Keratinocyte (primary cell): Measurements from ENCODE around the gene F8A3. TPM values are rescaled to one million over a fixed set of nuclear protein-coding genes. Genes with fewer than 3 reads are reported as not detected.

Experiments
- DNase-seq: peaks from one replicate; pipeline ENCODE4 v3.0.0-alpha.2; 2011; ENCODE audit warnings: low read depth, missing footprints, low spot score
- FAIRE-seq: peaks from 2 replicates; lab custom pipeline; 2011; peaks lifted over from hg19 to GRCh38; lab: Jason Lieb, UNC
- H2AFZ ChIP-seq: 2 replicates; pipeline ENCODE4 v1.6.0; 2012; ENCODE audit warnings: low read length, control low read depth, inconsistent platforms; ENCODE audit not compliant: control insufficient read depth
- H3K27ac ChIP-seq: 2 replicates; pipeline ENCODE4 v1.5.1; 2011; ENCODE audit warnings: low read length; ENCODE audit not compliant: control insufficient read depth, insufficient read depth
- H3K27me3 ChIP-seq: 3 replicates; pipeline ENCODE4 v1.6.0; 2011; ENCODE audit warnings: low read length; ENCODE audit not compliant: control insufficient read depth, insufficient read depth; ENCODE audit errors: extremely low read depth
- H3K36me3 ChIP-seq, 2 experiments: 2 replicates in 1 of 2; 3 replicates in 1 of 2; pipeline ENCODE4 v1.5.1; 2011; ENCODE audit warnings: low read length in 2 of 2, mild to moderate bottlenecking in 1 of 2; ENCODE audit not compliant: control insufficient read depth in 2 of 2, insufficient read depth in 2 of 2; ENCODE audit errors: extremely low read depth in 1 of 2
- H3K4me1 ChIP-seq: 3 replicates; pipeline ENCODE4 v1.5.1; 2011; ENCODE audit warnings: low read length; ENCODE audit not compliant: control insufficient read depth, insufficient read depth; ENCODE audit errors: extremely low read depth
- H3K4me2 ChIP-seq: 3 replicates; pipeline ENCODE4 v1.6.0; 2011; ENCODE audit warnings: low read depth, low read length; ENCODE audit not compliant: control insufficient read depth, insufficient read depth; ENCODE audit errors: extremely low read depth
- H3K4me3 ChIP-seq, 3 experiments: fragments of 200-600 bp in 1 of 3; sonication (generic) in 1 of 3; 2 replicates in 2 of 3; 3 replicates in 1 of 3; pipeline ENCODE4 v1.5.1; 2011 to 2016; ENCODE audit warnings: low read length in 3 of 3, mild to moderate bottlenecking in 3 of 3, control low read depth in 2 of 3, inconsistent platforms in 1 of 3, low read depth in 1 of 3, mixed read lengths in 1 of 3, mixed run types in 1 of 3, moderate library complexity in 1 of 3; ENCODE audit not compliant: control insufficient read depth in 2 of 3, insufficient read depth in 2 of 3; ENCODE audit errors: extremely low read depth in 1 of 3
- H3K79me2 ChIP-seq: 2 replicates; pipeline ENCODE4 v1.6.0; 2012; ENCODE audit warnings: low read length; ENCODE audit not compliant: control insufficient read depth, insufficient read depth
- H3K9ac ChIP-seq: 3 replicates; pipeline ENCODE4 v1.6.0; 2011; ENCODE audit warnings: low read length; ENCODE audit not compliant: control insufficient read depth, insufficient read depth; ENCODE audit errors: extremely low read depth
- H3K9me1 ChIP-seq: 3 replicates; pipeline ENCODE4 v1.6.0; 2011; ENCODE audit warnings: low read length; ENCODE audit not compliant: control insufficient read depth, insufficient read depth; ENCODE audit errors: extremely low read depth
- H3K9me3 ChIP-seq: 2 replicates; pipeline ENCODE4 v1.5.1; 2012; ENCODE audit warnings: low read depth, low read length; ENCODE audit not compliant: control insufficient read depth
- H4K20me1 ChIP-seq: 3 replicates; pipeline ENCODE4 v1.6.0; 2011; ENCODE audit warnings: low read length; ENCODE audit not compliant: control insufficient read depth, insufficient read depth; ENCODE audit errors: extremely low read depth
- CTCF ChIP-seq, 3 experiments: IDR thresholded peaks in 1 of 3; conservative IDR thresholded peaks in 1 of 3; optimal IDR thresholded peaks in 1 of 3; 2 replicates in 2 of 3; 3 replicates in 1 of 3; pipeline versions ENCODE3 to v1.5.1; 2011; ENCODE audit warnings: low read length in 3 of 3, mild to moderate bottlenecking in 3 of 3, moderate library complexity in 2 of 3, control low read depth in 1 of 3, inconsistent platforms in 1 of 3; ENCODE audit not compliant: insufficient read depth in 2 of 3; ENCODE audit errors: extremely low read depth in 1 of 3
- EZH2 ChIP-seq: IDR thresholded peaks from one replicate; pipeline ENCODE4 v1.6.1; 2012; ENCODE audit warnings: inconsistent platforms, mild to moderate bottlenecking, low read length, moderate library complexity
- dilution Hi-C: fragments of 300-500 bp; cut with MboI; formaldehyde crosslinking; loops from one replicate; pipeline ENCODE4 v1.7.0; 2020; ENCODE audit warnings: low sequenced_read_pairs; ENCODE audit not compliant: extremely low pct_ligation_motif_present
- polyA plus RNA-seq, 5 experiments: library from polyadenylated mRNA; depleted of rRNA in 3 of 5; stranded (reverse) in 3 of 5; stranded (forward) in 1 of 5; unstranded in 1 of 5; fragments of >200 nt; gene quantifications; 1 replicate in 1 of 5; 2 replicates in 3 of 5; 3 replicates in 1 of 5; pipeline versions ENCODE4 v1.2.1 to v1.2.3, GENCODE V29; 2011 to 2012; ENCODE audit warnings: missing spikeins in 2 of 5, low read depth in 1 of 5, low replicate concordance in 1 of 5

Gene F8A3
- polyA plus RNA-seq, 1 donor (not counting 4 experiments of a cell fraction or from before 2014, with no cell fraction given), result 1.6 TPM

DNA sequence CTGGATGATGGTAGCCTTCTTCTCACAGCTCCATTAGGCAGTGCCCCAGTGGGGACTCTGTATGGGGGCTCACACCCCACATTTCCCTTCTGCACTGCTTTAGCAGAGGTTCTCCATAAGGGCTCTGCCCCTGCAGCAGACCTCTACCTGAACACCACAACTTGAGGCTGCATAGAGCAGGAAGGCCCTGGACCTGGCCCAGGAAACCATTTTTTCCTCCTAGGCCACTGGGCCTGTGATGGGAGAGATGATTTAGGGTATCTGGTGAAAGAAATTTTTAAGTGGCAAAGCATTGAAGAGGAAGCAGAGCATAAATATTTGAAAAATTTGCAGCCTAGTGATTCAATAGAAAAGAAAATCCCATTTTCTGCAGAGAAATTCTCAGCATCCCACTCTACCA is 17.3 kb downstream of the F8A3 start:
- Histone ChIP-seq H3K4me2 (no peak overlapping the region), H3K4me3 (no peak overlapping the region), H3K36me3 (no peaks in the 10 kb centered on the region), H3K9ac (no peak overlapping the region), H3K79me2 (no peaks in the 10 kb centered on the region), H3K9me3 (peaks cover 10% of the 10 kb centered on the region), H3K27ac (no peak overlapping the region), H3K4me1 (no peaks in the 10 kb centered on the region), H2AFZ (no peak overlapping the region), H3K9me1 (no peaks in the 10 kb centered on the region), H3K27me3 (no peaks in the 10 kb centered on the region), H4K20me1 (no peaks in the 10 kb centered on the region)
- DNase-seq (no peak), FAIRE-seq (no peak)
- dilution Hi-C loops, result no loop called here
- TF ChIP-seq EZH2, result no peak
- TF ChIP-seq CTCF (optimal IDR thresholded peaks at IDR 0.05 in 1 of 3, IDR thresholded peaks at IDR 0.05 in 1 of 3, conservative IDR thresholded peaks at IDR 0.05 in 1 of 3; ENCODE audit: extremely low read depth in 1 of 3, insufficient read depth in 2 of 3, low read length in 3 of 3), result no peak

GRCh38 chrX:155435744-155436112 is 22.7 kb downstream of the F8A3 start:
- Histone ChIP-seq H3K4me3 (no peak overlapping the region), H4K20me1 (no peaks in the 10 kb centered on the region), H2AFZ (no peak overlapping the region), H3K9me3 (peaks cover under 1% of the 10 kb centered on the region), H3K4me2 (no peak overlapping the region), H3K27me3 (no peaks in the 10 kb centered on the region), H3K4me1 (no peaks in the 10 kb centered on the region), H3K79me2 (no peaks in the 10 kb centered on the region), H3K9ac (no peak overlapping the region), H3K36me3 (no peaks in the 10 kb centered on the region), H3K27ac (no peak overlapping the region), H3K9me1 (no peaks in the 10 kb centered on the region)
- FAIRE-seq (no peak), DNase-seq (no peak)
- dilution Hi-C loops, result no loop called here
- TF ChIP-seq CTCF (optimal IDR thresholded peaks at IDR 0.05 in 1 of 3, IDR thresholded peaks at IDR 0.05 in 1 of 3, conservative IDR thresholded peaks at IDR 0.05 in 1 of 3; ENCODE audit: extremely low read depth in 1 of 3, insufficient read depth in 2 of 3, low read length in 3 of 3), result no peak
- no peak for TF ChIP-seq EZH2
